Esophagus squamous epithelium (tissue), 4 donors: ENCODE data around the gene EGFR.

Source experiments
- POLR2A ChIP-seq, 4 donors: fragments of 450-650 bp; IDR thresholded peaks; one replicate each; pipeline ENCODE4 v1.6.1; 2017; ENCODE audit warnings: antibody characterized with exemption in 4 of 4, mild to moderate bottlenecking in 4 of 4, moderate library complexity in 3 of 4
- TF ChIP-seq, protein P1 (sequence below), 6 experiments: fragments of 450-650 bp in 4 of 6; fragments of 200-600 bp in 2 of 6; sonication (generic) in 2 of 6; IDR thresholded peaks; one replicate each; pipeline ENCODE4 v1.5.1; 2016 to 2019; ENCODE audit warnings: antibody characterized with exemption in 6 of 6, mild to moderate bottlenecking in 4 of 6, moderate library complexity in 4 of 6

DNA sequence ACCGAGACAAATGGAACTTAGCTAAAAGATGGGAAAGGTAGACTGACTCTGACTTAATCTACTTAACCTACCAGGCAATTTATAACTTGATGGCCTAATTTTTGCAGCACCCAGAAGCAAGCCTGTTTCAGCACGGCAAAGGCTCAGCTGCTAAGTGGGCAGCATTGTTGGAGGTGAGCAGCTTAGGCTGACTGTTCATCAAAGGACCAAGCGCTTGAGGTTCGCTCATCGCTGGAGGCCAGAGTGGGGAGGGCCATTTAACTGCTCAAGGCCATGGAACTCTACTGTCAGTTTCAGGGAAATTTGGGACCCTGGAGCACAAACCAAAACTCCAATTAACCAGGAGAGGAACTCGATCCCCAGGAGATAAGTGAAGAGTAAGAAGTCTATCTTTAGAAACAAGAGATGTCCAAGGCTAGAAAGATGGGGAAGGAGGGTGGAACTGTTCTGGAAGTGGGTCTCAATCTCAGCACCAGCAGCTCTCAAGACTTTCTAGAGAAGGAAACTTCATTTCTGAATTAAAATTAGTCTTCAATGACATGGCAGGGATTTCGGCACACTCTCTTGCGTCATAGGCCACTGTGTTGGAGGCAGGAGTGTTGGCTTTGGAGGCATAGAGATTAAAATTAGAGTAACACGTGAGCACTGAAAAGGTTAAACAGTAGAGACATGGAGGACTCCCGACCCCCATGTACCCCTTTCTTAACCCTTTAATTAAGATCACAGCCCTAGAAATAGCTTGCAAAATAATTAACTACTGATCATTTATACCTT lies 43.1 kb downstream of the EGFR start:
- TF ChIP-seq, protein P1, sequence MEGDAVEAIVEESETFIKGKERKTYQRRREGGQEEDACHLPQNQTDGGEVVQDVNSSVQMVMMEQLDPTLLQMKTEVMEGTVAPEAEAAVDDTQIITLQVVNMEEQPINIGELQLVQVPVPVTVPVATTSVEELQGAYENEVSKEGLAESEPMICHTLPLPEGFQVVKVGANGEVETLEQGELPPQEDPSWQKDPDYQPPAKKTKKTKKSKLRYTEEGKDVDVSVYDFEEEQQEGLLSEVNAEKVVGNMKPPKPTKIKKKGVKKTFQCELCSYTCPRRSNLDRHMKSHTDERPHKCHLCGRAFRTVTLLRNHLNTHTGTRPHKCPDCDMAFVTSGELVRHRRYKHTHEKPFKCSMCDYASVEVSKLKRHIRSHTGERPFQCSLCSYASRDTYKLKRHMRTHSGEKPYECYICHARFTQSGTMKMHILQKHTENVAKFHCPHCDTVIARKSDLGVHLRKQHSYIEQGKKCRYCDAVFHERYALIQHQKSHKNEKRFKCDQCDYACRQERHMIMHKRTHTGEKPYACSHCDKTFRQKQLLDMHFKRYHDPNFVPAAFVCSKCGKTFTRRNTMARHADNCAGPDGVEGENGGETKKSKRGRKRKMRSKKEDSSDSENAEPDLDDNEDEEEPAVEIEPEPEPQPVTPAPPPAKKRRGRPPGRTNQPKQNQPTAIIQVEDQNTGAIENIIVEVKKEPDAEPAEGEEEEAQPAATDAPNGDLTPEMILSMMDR (IDR thresholded peaks at IDR 0.05), result no peak
- TF ChIP-seq POLR2A (IDR thresholded peaks at IDR 0.05), result no peak
